Measurements from ENCODE around the gene ANKHD1. TPM values are rescaled to one million over a fixed set of nuclear protein-coding genes. Genes with fewer than 3 reads are reported as not detected.

The ANKHD1 gene
- total and polyA plus RNA-seq, 9 of the 15 experiments (the other 6 are each of a cell fraction or from before 2014, with no cell fraction given) = 38.9 to 138 (median 78.7) TPM

DNA sequence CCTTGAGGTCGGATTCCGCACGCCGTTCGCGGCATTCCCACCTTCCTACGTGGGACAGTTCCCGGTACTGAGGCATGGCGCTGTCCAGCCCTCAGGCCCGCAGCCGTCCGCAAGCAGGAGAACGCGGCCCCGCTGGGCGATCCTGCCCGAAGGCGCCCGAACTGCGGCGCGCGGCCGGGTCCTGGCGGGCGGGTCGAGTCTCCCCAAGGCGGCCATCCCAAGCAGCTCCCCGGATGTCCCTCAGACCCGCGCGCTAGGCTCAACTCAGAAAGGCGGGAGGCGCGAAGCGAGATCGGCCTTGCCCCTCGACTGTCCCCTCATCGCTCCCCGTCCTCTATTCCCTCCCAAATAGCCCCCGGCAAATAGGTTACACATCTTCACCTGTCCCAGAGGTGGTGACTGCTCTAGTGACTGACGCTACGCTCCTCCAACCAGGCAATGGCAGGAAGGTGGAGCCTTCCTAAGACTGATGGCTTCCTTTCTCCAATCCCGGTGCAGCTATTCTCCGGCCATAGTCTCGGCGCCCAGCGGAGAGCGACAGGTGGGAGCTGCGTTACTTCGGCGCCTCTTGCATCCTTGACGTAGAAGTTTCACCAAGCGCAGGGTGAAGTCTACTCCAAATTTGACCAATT lies 787 bp upstream of the ANKHD1 start (continued):
- TF ChIP-seq, protein P1, sequence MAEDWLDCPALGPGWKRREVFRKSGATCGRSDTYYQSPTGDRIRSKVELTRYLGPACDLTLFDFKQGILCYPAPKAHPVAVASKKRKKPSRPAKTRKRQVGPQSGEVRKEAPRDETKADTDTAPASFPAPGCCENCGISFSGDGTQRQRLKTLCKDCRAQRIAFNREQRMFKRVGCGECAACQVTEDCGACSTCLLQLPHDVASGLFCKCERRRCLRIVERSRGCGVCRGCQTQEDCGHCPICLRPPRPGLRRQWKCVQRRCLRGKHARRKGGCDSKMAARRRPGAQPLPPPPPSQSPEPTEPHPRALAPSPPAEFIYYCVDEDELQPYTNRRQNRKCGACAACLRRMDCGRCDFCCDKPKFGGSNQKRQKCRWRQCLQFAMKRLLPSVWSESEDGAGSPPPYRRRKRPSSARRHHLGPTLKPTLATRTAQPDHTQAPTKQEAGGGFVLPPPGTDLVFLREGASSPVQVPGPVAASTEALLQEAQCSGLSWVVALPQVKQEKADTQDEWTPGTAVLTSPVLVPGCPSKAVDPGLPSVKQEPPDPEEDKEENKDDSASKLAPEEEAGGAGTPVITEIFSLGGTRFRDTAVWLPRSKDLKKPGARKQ (CRISPR knock-in tag; IDR thresholded peaks at IDR 0.05) = no peak
- TF ChIP-seq ZNF76 (CRISPR knock-in tag; IDR thresholded peaks at IDR 0.05; ENCODE audit: borderline replicate concordance) = no peak
- TF ChIP-seq SIN3B (IDR thresholded peaks at IDR 0.05; ENCODE audit: low read depth) = no peak; the same call in 1 of the 2 replicates
- no peak for TF ChIP-seq TCF3 (CRISPR knock-in tag; IDR thresholded peaks at IDR 0.05)
- TF ChIP-seq MEIS2 (IDR thresholded peaks at IDR 0.05; ENCODE audit: partially characterized antibody) = peak; percentile 78
- TF ChIP-seq MCM3 (IDR thresholded peaks at IDR 0.05) = no peak
- no peak for TF ChIP-seq ZNF445 (CRISPR knock-in tag; IDR thresholded peaks at IDR 0.05; ENCODE audit: low read depth)
- TF ChIP-seq CBFA2T3 (IDR thresholded peaks at IDR 0.05) = no peak; the same call in 1 of the 2 replicates
- TF ChIP-seq, protein P2, sequence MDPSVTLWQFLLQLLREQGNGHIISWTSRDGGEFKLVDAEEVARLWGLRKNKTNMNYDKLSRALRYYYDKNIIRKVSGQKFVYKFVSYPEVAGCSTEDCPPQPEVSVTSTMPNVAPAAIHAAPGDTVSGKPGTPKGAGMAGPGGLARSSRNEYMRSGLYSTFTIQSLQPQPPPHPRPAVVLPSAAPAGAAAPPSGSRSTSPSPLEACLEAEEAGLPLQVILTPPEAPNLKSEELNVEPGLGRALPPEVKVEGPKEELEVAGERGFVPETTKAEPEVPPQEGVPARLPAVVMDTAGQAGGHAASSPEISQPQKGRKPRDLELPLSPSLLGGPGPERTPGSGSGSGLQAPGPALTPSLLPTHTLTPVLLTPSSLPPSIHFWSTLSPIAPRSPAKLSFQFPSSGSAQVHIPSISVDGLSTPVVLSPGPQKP (CRISPR knock-in tag; IDR thresholded peaks at IDR 0.05) = no peak
- TF ChIP-seq RFX1 (IDR thresholded peaks at IDR 0.05) = no peak
- no peak for TF ChIP-seq NCOA2 (IDR thresholded peaks at IDR 0.05; ENCODE audit: partially characterized antibody in 2 of 2)
- TF ChIP-seq SRSF9 (IDR thresholded peaks at IDR 0.05; ENCODE audit: borderline replicate concordance, low read depth, low read length) = no peak
- TF ChIP-seq MTA2 (IDR thresholded peaks at IDR 0.05; ENCODE audit: low read depth) = no peak
- TF ChIP-seq, protein P3, sequence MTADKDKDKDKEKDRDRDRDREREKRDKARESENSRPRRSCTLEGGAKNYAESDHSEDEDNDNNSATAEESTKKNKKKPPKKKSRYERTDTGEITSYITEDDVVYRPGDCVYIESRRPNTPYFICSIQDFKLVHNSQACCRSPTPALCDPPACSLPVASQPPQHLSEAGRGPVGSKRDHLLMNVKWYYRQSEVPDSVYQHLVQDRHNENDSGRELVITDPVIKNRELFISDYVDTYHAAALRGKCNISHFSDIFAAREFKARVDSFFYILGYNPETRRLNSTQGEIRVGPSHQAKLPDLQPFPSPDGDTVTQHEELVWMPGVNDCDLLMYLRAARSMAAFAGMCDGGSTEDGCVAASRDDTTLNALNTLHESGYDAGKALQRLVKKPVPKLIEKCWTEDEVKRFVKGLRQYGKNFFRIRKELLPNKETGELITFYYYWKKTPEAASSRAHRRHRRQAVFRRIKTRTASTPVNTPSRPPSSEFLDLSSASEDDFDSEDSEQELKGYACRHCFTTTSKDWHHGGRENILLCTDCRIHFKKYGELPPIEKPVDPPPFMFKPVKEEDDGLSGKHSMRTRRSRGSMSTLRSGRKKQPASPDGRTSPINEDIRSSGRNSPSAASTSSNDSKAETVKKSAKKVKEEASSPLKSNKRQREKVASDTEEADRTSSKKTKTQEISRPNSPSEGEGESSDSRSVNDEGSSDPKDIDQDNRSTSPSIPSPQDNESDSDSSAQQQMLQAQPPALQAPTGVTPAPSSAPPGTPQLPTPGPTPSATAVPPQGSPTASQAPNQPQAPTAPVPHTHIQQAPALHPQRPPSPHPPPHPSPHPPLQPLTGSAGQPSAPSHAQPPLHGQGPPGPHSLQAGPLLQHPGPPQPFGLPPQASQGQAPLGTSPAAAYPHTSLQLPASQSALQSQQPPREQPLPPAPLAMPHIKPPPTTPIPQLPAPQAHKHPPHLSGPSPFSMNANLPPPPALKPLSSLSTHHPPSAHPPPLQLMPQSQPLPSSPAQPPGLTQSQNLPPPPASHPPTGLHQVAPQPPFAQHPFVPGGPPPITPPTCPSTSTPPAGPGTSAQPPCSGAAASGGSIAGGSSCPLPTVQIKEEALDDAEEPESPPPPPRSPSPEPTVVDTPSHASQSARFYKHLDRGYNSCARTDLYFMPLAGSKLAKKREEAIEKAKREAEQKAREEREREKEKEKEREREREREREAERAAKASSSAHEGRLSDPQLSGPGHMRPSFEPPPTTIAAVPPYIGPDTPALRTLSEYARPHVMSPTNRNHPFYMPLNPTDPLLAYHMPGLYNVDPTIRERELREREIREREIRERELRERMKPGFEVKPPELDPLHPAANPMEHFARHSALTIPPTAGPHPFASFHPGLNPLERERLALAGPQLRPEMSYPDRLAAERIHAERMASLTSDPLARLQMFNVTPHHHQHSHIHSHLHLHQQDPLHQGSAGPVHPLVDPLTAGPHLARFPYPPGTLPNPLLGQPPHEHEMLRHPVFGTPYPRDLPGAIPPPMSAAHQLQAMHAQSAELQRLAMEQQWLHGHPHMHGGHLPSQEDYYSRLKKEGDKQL (CRISPR knock-in tag; IDR thresholded peaks at IDR 0.05; ENCODE audit: borderline replicate concordance) = no peak
- no peak for TF ChIP-seq RFX7 (CRISPR knock-in tag; IDR thresholded peaks at IDR 0.05)
- TF ChIP-seq TAF1 (IDR thresholded peaks at IDR 0.05; ENCODE audit: control insufficient read depth, extremely low read depth, insufficient read depth, low read length, severe bottlenecking) = peak; percentile 60
- peak; percentile 37; the same call in 1 of the 2 replicates for TF ChIP-seq ARID2 (IDR thresholded peaks at IDR 0.05)
- TF ChIP-seq, protein P4, sequence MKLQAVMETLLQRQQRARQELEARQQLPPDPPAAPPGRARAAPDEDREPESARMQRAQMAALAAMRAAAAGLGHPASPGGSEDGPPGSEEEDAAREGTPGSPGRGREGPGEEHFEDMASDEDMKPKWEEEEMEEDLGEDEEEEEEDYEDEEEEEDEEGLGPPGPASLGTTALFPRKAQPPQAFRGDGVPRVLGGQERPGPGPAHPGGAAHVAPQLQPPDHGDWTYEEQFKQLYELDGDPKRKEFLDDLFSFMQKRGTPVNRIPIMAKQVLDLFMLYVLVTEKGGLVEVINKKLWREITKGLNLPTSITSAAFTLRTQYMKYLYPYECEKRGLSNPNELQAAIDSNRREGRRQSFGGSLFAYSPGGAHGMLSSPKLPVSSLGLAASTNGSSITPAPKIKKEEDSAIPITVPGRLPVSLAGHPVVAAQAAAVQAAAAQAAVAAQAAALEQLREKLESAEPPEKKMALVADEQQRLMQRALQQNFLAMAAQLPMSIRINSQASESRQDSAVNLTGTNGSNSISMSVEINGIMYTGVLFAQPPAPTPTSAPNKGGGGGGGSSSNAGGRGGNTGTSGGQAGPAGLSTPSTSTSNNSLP (IDR thresholded peaks at IDR 0.05; ENCODE audit: borderline replicate concordance, low read depth, low read length) = no peak
- peak; percentile 26; the same call in 1 of the 2 replicates for TF ChIP-seq ZNF239 (CRISPR knock-in tag; IDR thresholded peaks at IDR 0.05)
- no peak for TF ChIP-seq ZNF717 (CRISPR knock-in tag; IDR thresholded peaks at IDR 0.05)
